GM08714 (cell line): ENCODE data around the gene ZNF441.
"Not testable (repeated sequence)": the region's sequence is repeated elsewhere in the genome, so short reads cannot be mapped to it uniquely, and the experiment has no call there.

Source experiments
- H3K4me3 ChIP-seq: fragments of 200-500 bp; sonication (Bioruptor generic); 2 replicates; pipeline ENCODE4 v1.5.1; 2014; ENCODE audit warnings: mild to moderate bottlenecking, low read length, inconsistent platforms
- ZNF274 ChIP-seq: IDR thresholded peaks from 2 replicates; pipeline ENCODE4 v1.6.1; 2012; ENCODE audit warnings: mild to moderate bottlenecking, low read depth, low read length

ZNF441 gene

GRCh38 chr19:11798391-11799330 is 31.9 kb downstream of the ZNF441 start, which contains the start of gene ZNF491:
Gene ZNF491, plus strand, starts transcription at chr19:11798523. Its CDS starts 7,431 bp downstream, at chr19:11805954.
- no peak for TF ChIP-seq ZNF274

GRCh38 chr19:11806354-11807098 is 39.7 kb downstream of the ZNF441 start:
- no peak overlapping the region for H3K4me3 ChIP-seq
- TF ChIP-seq ZNF274 = peak; percentile 51

More at GRCh38 chr19:11798391-11799330, 31.9 kb downstream of the ZNF441 start, which contains the start of gene ZNF491:
- peak within 1 kb of the TSS; percentile 57; the same call in 1 of the 2 replicates for H3K4me3 ChIP-seq

- no peak overlapping the region for H3K4me3 ChIP-seq
- no peak for TF ChIP-seq ZNF274
These were observed 40.2 kb downstream of the ZNF441 start for GRCh38 chr19:11807099-11807380.

GRCh38 chr19:11813703-11814028 is 46.9 kb downstream of the ZNF441 start:
- TF ChIP-seq ZNF274 = no peak
- H3K4me3 ChIP-seq = peak overlapping the region; percentile 76; the same call in 1 of the 2 replicates

- no peak for TF ChIP-seq ZNF274
- peak within 1 kb of the TSS; percentile 76 for H3K4me3 ChIP-seq
These were observed 47.4 kb downstream of the ZNF441 start, which contains the start of gene ZNF440 for GRCh38 chr19:11814029-11814699. Gene ZNF440, plus strand, starts transcription at chr19:11814273. Its CDS starts 175 bp downstream, at chr19:11814448.

GRCh38 chr19:11814700-11815035 is 47.9 kb downstream of the ZNF441 start:
- peak overlapping the region; percentile 76 for H3K4me3 ChIP-seq
- TF ChIP-seq ZNF274 = no peak

- no peak for TF ChIP-seq ZNF274
- H3K4me3 ChIP-seq = no peak overlapping the region
These were observed 54.8 kb downstream of the ZNF441 start for GRCh38 chr19:11821474-11822109.

GRCh38 chr19:11828957-11829876 is 62.4 kb downstream of the ZNF441 start:
- not testable (repeated sequence) for H3K4me3 ChIP-seq

GRCh38 chr19:11832253-11832912 is 65.6 kb downstream of the ZNF441 start:
- no peak overlapping the region for H3K4me3 ChIP-seq
- TF ChIP-seq ZNF274 = no peak; the same call in 1 of the 2 replicates

GRCh38 chr19:11833541-11833940 is 66.7 kb downstream of the ZNF441 start:
- no peak for TF ChIP-seq ZNF274
- H3K4me3 ChIP-seq = no peak overlapping the region
